ENCODE measurements around the gene DHRS2. TPM values are rescaled to one million over a fixed set of nuclear protein-coding genes. Genes with fewer than 3 reads are reported as not detected.

DHRS2 gene
- total RNA-seq, 2 experiments from 2014 or later, result 0.27 TPM; not detected in 1

GRCh38 chr14:23693252-23693775 is 57.1 kb downstream of the DHRS2 start:
- peaks cover 28 to 38% of the 10 kb centered on the region in 2 experiments for H3K27me3 ChIP-seq (ENCODE audit: control insufficient read depth in 1 of 2, insufficient read depth in 2 of 2, low read length in 2 of 2)
- intact Hi-C loops (cut with DNase I, micrococcal nuclease), result no loop called here
- H3K36me3 ChIP-seq (ENCODE audit: insufficient read depth, low read length), result no peaks in the 10 kb centered on the region
- no peak overlapping the region for H3K4me3 ChIP-seq (ENCODE audit: low read length)
- H3K9me3 ChIP-seq (ENCODE audit: control insufficient read depth in 1 of 2, insufficient read depth in 1 of 2, low read length in 2 of 2), result peaks cover 0 to 3% of the 10 kb centered on the region in 2 experiments
- H3K4me1 Mint-ChIP-seq (ENCODE audit: low read depth), result no peaks in the 10 kb centered on the region
- peaks cover 5% of the 10 kb centered on the region for H3K4me1 ChIP-seq (ENCODE audit: insufficient read depth, low read length)
- no peak for TF ChIP-seq CTCF (IDR thresholded peaks at IDR 0.05)
- peaks cover 6% of the 10 kb centered on the region for H3K27me3 Mint-ChIP-seq
- ATAC-seq (ENCODE audit: poor library complexity), result no peak
- no peaks in the 10 kb centered on the region for H3K36me3 Mint-ChIP-seq (ENCODE audit: low read depth)
- POLR2A ChIA-PET, result no interaction called here
- CTCF ChIA-PET, result no interaction called here
- H3K27ac Mint-ChIP-seq, result no peak overlapping the region
- H3K9me3 Mint-ChIP-seq, result peaks cover 2% of the 10 kb centered on the region
- no peak overlapping the region for H3K27ac ChIP-seq (ENCODE audit: low read depth in 1 of 2, low read length in 2 of 2)
- no peak overlapping the region for H3K4me3 Mint-ChIP-seq
- no peak for DNase-seq

DNA sequence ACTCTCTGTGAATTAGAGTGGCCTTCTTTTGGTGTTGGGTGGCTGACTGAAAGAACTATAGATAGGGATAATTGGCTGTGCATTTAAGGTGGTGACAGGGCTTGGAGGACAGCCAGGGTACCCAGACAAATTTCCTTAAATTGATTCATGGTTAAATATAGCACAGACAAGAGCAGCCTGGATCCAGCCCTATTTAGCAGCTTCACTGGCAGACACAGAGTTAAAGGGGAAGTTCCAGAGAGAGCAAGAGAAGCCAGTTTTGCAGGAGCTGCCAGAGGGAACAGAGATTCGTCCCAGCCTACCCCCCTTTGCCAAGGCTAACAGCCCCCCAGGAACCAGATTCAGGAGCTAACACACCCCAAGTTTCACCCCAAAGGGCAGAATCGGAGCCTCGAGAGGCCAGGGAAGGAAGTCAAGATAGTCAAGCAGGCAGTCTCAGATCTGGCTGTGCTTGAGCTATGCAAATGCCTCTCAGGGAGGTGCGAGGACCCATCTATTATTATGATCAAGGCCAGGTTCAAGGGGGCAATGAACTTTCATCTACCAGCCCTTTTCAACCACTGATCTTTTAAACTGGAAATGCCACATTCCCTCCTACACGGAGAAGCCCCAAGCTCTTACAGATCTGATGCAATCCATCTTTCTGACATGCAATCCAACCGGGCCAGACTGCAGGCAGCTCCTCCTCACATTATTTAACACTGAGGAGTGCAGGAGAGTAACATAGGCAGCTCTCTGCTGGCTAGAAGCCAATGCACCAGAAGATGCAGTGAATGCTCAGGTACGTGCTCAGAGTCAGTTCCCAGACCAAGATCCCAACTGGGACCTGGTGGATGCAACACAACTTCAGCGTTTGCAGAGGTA is 58.2 kb downstream of the DHRS2 start:
- POLR2A ChIA-PET, result interaction anchor here (0.7 kb wide), 1 partner anchor 600 kb away, joined by 3 read pairs; the partner anchor contains the start of gene ACIN1
- H3K9me3 ChIP-seq (ENCODE audit: control insufficient read depth in 1 of 2, insufficient read depth in 1 of 2, low read length in 2 of 2), result peaks cover 0 to 3% of the 10 kb centered on the region in 2 experiments
- peaks cover 2% of the 10 kb centered on the region for H3K9me3 Mint-ChIP-seq
- no peak overlapping the region for H3K4me3 ChIP-seq (ENCODE audit: low read length)
- H3K27ac Mint-ChIP-seq, result no peak overlapping the region
- H3K27ac ChIP-seq (ENCODE audit: low read depth in 1 of 2, low read length in 2 of 2), result no peak overlapping the region
- H3K4me3 Mint-ChIP-seq, result no peak overlapping the region
- intact Hi-C loops (cut with DNase I, micrococcal nuclease), result no loop called here
- H3K27me3 Mint-ChIP-seq, result peaks cover 13% of the 10 kb centered on the region
- no peaks in the 10 kb centered on the region for H3K4me1 Mint-ChIP-seq (ENCODE audit: low read depth)
- no peak for TF ChIP-seq CTCF (IDR thresholded peaks at IDR 0.05)
- ATAC-seq (ENCODE audit: poor library complexity), result no peak
- H3K27me3 ChIP-seq (ENCODE audit: control insufficient read depth in 1 of 2, insufficient read depth in 2 of 2, low read length in 2 of 2), result peaks cover 28 to 46% of the 10 kb centered on the region in 2 experiments
- CTCF ChIA-PET, result no interaction called here
- H3K36me3 ChIP-seq (ENCODE audit: insufficient read depth, low read length), result no peaks in the 10 kb centered on the region
- H3K4me1 ChIP-seq (ENCODE audit: insufficient read depth, low read length), result peaks cover 5% of the 10 kb centered on the region
- H3K36me3 Mint-ChIP-seq (ENCODE audit: low read depth), result no peaks in the 10 kb centered on the region
- no peak for DNase-seq

Other genes with a start within 250 kb of the DHRS2 start
- gene MYH6, start 228.1 kb upstream of the DHRS2 start, total RNA-seq, result not detected
- not detected for gene MYH7, start 200.7 kb upstream of the DHRS2 start, total RNA-seq
- gene NGDN, start 166.7 kb upstream of the DHRS2 start, total RNA-seq, result 100 to 1,000 TPM; 146 to 149 TPM
- gene ZFHX2, start 84.6 kb upstream of the DHRS2 start, total RNA-seq, result under 1 TPM; 0.19 to 0.22 TPM
- gene THTPA, start 80.1 kb upstream of the DHRS2 start, total RNA-seq, result 10 to 100 TPM; 13.0 to 13.4 TPM
- 100 to 1,000 TPM; 193 to 198 TPM for gene AP1G2, start 68.6 kb upstream of the DHRS2 start, total RNA-seq
- not detected for gene JPH4, start 57.6 kb upstream of the DHRS2 start, total RNA-seq